Suppressor macrophage treated with lipopolysaccharide for 4 hours (primary cell): ENCODE measurements around the gene NADK.
"Not testable (repeated sequence)": the region's sequence is repeated elsewhere in the genome, so short reads cannot be mapped to it uniquely, and the experiment has no call there.

Source experiments
- DNase-seq: peaks from one replicate; pipeline ENCODE4 v3.0.0-alpha.2; 2020

Gene NADK

GRCh38 chr1:1745651-1746565 lies 32.4 kb downstream of the NADK start:
- peak; percentile 73 for DNase-seq

DNA sequence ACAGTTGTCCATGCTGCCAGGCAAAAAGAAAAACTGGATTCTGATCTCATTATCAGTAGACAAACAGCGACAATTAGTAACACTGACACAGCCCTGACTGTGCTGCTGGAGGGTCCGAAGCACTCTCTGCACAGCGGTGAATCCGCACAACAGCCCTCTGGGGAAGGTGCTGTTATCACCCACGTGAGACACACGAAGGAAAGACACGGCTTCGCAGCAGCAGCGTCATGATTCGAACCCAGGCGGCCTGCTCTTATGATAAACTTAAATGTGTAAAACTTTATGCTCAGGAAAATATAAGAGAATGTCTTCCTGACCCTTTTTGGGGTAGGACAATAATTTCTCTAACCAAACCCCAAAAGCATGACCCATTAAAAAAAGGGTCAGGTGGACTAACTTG lies 35.7 kb downstream of the NADK start:
- DNase-seq, result not testable (repeated sequence)

- DNase-seq, result peak; percentile 90
Measured at GRCh38 chr1:1741013-1741412, 37.3 kb downstream of the NADK start.

- DNase-seq, result not testable (repeated sequence)
Measured at GRCh38 chr1:1738799-1739337, 39.4 kb downstream of the NADK start.

DNA sequence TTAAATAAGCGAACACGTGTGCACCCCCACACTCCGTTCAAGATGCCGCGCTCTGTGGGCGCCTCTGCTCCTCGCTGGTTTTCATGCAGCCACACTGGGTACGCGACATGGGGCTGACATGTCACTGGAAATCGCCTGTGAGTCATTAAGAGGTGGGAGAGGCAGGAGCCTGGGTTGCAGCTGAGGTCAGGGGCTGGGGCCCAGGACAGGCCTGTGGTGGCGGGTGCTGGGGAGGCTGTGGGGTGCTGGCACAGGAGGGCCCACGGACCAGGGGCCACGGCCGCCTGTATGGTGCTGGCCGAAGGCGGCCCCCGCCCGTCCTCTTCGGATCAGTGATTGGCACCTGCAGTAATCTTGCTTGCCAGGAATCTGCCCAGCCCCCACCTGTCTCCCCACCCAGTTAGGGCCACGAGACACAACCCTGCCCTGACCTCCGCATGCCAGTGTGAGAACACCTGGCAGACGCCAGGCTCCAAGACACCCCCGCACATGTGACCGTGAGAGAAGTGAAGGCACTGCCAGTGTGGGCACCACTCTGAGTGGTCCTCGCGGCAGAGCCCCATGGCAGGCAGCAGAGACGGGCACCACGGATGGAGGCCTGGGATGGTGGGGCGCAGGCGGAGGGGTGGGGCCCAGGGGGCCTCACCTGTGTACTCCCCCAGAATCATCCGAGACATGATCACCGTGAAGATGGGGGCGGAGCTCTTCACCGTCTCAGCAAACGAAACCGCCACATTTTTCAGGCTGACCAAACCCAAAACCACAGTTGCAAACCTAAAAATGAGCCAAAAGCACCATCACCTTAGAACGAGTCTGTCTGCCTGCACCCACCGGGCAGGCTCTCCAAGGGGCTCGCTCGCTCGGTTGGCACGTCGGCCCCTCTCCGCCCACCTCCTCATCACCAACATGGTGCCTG lies 40.3 kb downstream of the NADK start:
- not testable (repeated sequence) for DNase-seq

DNA sequence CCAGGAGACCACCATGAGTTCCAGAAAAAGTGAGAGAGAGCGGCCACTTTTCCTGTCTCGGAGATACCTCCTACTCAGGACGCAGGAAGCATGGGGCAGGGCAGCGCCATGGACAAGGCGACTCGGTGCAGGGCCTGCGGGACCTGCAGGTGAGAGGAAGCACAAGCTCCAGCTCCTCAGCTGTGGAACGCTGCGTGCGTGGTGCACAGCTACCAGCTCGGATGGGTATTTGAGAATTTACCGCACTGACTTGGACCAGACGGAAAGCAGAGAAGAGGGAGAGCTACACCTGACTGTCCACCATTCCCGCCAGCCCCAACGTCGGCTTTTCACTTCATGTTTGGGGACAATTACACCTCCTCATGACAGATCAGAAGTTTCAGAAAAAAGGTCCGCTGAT lies 45.9 kb downstream of the NADK start:
- no peak for DNase-seq

DNA sequence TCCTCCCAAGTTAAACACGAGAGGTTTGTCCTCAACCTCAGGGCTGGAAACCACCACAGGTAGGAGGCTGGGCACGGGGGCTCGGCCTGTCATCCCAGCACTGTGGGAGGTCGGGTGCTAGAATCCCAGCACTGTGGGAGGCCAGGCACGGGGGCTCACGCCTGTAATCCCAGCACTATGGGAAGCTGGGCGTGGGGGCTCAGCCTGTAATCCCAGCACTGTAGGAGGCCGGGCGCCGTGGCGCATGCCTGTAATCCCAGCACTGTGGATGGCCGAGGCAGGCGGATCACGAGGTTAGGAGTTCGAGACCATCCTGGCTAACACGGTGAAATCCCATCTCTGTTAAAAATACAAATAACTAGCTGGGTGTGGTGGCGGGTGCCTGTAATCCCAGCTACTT lies 47.4 kb downstream of the NADK start:
- DNase-seq, result no peak

DNA sequence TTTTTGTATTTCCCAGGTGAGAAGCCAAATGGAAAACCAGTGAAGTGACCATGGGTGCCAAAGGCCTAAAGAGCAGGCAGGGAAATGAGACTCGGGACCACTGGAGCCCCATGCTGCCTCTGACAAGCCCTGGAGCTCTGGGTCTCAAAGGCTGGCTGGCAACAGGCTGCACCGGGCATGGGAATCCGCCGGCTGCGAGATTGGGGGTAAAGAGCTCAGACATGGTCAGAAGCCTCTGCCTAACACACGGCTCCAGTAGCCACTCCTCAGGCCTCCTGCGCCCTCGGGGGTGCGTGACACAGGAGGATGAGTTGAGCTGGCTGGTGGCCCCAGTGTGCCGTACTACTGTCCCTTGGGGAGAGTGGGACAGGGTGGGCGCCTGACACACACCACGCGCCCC lies 48.0 kb downstream of the NADK start:
- DNase-seq, result not testable (repeated sequence)

DNA sequence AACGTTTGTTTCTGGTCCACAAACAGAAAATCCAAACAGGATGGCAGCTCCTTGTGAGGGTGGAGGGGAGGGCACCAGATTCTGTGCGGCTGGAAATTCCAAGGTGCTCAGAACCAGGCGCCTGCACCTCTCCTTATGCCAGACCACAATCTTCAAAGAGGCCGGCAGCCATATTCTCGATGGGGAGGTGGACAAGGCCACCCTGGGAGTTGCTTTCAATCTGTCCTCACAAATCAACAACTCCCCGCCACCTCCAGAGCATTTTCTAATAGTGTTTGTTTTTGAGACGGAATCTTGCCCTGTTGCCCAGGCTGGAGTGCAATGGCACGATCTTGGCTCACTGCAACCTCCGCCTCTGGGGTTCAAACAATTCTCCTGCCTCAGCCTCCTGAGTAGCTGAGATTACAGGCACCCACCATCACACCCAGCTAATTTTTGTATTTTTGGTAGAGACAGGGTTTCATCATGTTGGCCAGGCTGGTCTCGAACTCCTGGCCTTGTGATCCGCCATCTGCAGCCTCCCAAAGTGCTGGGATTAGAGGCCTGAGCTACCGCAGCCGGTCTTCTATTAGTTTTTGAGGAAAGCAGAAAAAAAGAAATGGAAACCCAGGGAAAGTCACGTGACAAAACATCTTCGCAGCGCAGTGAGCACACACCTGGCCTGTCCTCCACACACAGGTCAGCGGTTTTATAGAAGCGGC lies 49.0 kb downstream of the NADK start:
- not testable (repeated sequence) for DNase-seq

DNA sequence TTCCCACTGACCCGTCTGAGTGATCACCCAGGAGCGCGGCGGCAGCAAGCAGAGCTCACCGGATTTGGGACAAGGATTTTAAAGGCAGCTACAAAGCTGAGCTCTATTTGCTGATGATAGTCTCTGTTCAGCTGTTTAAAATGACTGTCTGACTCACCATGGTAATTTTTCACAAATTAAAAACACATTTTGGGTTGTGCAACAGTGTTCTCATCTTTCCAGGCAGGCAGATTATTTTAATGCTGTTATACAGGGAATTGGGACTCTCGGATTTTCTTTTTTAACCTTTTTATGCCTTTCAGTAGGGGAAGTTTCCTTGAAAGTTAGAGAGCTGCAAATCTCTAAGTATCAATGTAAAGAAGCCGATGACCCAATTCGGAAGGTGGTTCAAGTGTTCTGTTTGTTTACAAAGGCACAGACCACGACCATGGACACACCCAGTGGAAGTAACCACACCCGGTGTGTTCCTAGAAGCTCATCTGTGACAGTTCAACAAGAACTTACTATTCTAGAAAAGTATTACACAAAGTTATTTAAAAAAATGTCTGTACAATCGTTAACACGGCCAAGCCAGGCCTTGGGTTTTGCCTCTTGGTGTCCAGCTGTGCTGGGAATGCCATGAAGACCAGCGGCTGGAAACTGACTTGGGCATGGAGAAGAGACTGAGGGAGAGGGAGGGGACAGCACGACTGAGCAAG lies 49.8 kb downstream of the NADK start:
- DNase-seq, result not testable (repeated sequence)

DNA sequence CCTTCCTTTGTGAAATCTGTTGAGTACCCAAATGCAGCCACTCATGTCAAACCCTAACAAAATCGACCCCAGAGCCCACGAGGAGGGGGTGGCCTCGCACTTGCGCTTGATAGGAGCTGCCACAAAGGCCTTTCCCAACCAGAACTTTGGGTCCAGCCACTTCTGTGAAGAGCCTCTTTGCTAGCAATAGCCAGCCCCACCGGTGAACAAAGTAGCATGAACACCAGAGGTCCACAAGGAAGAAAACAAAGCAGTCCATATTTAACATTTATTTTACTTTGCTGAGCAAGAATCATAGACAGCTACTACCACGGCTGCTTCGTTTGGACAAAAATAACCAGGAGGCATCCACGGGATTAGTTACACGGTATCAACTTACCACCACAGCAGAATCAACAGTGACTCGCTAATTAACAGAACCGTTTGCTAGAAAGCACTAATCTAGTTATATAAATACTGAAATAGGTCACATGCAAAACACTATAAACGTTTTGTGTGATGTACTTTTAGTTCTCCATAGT lies 51.1 kb downstream of the NADK start:
- not testable (repeated sequence) for DNase-seq

DNA sequence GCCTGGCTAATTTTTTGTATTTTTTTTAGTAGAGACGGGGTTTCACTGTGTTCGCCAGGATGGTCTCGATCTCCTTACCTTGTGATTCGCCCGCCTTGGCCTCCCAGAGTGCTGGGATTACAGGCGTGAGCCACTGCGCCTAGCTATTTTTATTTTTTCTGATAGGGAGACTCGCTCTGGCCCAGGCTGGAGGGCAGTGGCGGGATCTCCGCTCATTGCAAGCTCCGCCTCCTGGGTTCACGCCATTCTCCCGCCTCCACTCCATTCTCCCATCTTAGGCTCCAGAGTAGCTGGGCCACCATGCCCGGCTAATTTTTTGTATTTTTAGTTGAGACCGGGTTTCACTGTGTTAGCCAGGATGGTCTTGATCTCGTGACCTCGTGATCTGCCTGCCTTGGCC lies 52.2 kb downstream of the NADK start:
- DNase-seq, result not testable (repeated sequence)

DNA sequence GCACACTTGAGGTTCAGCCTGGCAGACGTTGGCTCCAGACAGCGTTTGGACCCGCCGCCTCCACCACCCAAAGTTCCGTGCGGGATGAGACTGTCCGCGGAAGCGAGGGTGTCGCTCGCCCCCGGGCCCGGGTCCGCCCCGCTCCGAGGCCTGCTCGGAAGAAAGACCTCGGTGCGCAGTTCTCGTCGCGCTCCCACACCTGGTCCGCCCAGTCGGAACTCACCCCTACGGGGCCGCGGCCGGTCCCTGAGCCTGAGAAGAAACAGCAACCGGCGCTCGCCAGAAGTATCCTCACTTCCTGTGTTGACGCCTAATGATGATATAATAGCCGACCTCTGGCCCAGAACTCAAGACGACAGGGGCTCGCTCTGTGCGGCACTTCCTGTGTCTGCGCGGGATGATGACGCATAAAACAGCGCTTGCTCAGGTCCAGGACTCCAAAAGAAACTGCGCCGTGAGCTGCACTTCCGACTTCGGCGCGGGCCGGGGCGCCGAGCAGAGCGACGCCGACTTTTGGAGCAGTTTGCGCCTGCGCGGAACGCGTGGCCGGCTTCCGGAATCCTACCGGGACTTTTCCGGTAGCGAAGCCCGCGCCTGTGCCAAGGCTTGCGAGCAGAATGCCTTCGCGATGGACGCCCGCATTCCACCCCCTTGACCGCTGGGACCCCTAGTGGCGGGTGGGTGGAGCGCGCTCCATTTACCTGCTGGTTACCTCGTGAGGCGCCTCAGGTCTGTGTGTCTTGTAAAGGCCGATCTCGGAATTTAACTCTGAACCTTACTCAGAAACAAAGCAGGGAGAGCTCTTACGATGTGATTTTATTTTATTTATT lies 54.0 kb downstream of the NADK start, which contains the start of gene CDK11A:
CDK11A (minus strand) TSS at position 323 of the 830 bp plus-strand sequence. CDS start 1,539 bp downstream, outside the sequence.
- DNase-seq, result peak; percentile 99

- no peak for DNase-seq
Measured at GRCh38 chr1:1721201-1721600, 57.1 kb downstream of the NADK start.

DNA sequence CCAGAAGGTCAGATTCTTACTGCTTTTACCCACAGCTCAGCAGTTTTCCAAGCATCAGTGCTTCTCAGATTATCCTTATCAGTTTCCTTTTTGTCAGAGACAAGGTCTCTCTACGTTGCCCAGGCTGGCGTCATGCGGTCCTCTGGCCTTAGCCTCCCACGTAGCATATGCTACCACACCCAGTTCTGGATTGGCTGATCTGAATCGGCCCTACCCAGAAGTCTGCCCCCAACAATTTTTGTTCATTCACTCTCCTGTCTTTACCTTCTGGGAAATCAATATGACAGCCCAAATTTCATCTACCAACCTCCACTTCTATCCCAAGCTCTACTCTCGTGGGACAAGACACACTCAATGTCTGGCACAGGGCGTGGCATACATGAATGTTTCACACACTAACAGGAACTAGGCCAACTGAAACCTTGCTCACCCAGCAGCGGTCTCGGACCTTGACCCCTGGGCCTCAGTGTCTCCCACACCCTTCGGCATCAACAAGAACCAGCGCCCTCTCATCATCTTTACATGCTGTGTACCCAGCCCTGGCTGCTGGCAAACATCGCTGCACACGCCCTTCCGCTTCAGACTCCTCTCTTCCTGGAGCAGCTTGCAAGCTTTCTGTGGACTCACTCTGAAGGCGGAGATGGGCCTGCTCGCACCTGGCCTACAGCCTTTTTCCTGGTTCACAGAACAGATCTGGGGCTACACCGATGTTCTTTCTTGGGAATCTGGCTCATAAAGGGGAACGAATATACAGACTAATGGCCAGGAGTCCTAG lies 63.0 kb downstream of the NADK start:
- not testable (repeated sequence) for DNase-seq

GRCh38 chr1:1707897-1708296 lies 70.4 kb downstream of the NADK start:
- not testable (repeated sequence) for DNase-seq

DNA sequence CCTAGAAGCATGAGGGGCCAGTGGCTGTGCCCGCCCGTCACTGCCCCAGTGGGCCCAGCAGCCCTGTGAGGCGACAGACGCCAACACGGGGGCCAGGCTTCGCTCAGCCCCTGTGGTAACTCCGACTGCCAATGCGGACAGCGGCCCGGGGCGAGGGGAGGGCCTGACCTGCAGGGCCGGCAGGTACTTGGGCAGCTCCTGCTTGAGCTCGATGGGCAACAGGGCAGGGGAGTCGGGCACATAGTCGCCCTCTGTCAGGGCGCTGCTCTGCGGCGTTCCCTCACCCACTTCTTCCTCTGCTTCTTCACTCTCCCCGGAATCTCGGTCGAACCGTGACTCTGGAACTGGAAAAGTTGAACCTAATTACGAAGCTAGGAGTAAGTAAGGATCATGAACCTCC lies 71.0 kb downstream of the NADK start:
- not testable (repeated sequence) for DNase-seq

GRCh38 chr1:1705623-1706022 lies 72.6 kb downstream of the NADK start:
- DNase-seq, result not testable (repeated sequence)

DNA sequence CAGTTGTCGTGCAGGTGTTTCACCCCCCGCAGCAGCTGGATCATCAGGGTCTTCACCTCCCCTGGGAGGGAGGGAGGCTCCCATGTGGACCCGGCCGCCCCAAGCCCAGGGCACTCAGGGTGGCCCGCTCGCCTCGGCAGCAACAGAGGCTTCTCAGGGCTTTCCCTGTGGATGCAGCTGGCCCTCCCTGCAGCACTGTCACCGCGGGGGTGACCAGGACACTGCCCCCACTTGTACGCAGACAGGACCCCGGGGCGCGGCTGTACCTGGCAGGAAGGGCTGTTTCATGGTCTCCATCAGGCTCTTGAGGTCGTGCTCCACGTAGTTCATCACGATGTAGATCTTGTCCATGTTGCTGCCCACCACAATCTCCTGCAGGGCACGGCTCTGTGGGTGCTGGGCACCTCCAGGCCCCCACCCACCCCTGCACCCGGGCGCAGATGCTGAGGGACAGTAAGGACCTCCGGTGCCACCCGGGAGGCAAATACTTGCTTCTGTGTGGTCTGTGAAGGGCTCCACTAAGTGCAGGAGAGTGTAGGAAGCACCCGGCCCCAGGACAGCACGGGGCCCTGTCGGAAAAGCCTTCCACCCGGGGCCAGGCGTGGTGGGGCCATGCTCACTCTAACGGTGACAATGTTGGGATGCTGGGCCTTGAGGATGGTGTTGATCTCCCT lies 73.8 kb downstream of the NADK start:
- DNase-seq, result not testable (repeated sequence)
